ENCODE measurements around the gene FRMD7. TPM values are rescaled to one million over a fixed set of nuclear protein-coding genes. Genes with fewer than 3 reads are reported as not detected.

The FRMD7 gene
- total and polyA plus RNA-seq, 2 of the 4 experiments (the other 2 are of a cell fraction): not detected

DNA sequence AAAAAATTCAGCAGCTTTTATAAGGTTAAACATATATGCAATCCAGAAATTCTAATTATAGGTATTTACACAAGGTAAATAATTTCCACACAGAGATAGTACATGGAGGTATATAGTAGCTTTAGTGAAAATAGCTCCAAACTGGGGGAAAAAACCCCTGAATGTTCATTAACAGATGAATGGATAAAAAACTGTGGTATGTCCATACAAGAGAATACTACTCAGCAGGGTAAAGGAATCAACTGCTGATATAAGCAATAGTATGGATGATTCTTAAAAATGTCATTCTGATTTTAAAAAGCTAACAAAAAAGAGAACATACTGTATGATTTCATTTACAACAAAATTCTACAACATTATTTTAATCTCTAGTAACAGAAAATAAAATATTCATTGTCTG lies 37.2 kb upstream of the FRMD7 start:
- dilution Hi-C loops (cut with HindIII; ENCODE audit: low sequenced_read_pairs, unreplicated experiment): no loop called here
- Histone ChIP-seq H4K91ac (ENCODE audit: insufficient read depth, low read depth, low read length) (no peak overlapping the region), H3K4me3 (ENCODE audit: insufficient read depth, low read depth, low read length) (no peak overlapping the region), H3K9me3 (ENCODE audit: control insufficient read depth, insufficient read depth, low read length) (no peaks in the 10 kb centered on the region), H2BK15ac (ENCODE audit: low read depth, low read length) (no peak overlapping the region), H4K5ac (ENCODE audit: low read depth, low read length) (no peak overlapping the region), H4K20me1 (ENCODE audit: insufficient read depth, low read length) (no peaks in the 10 kb centered on the region), H3K56ac (ENCODE audit: extremely low read depth, insufficient read depth, low read length) (no peak overlapping the region), H2BK120ac (ENCODE audit: low read depth, low read length) (no peak overlapping the region), H3K9me1 (ENCODE audit: insufficient read depth, low read length) (no peaks in the 10 kb centered on the region), H3K27ac (ENCODE audit: insufficient read depth, low read length) (no peak overlapping the region), H3K4me1 (ENCODE audit: control insufficient read depth, insufficient read depth, low read length) (no peaks in the 10 kb centered on the region), H3K4ac (ENCODE audit: low read depth, low read length) (no peak overlapping the region), H3K36me3 (ENCODE audit: control insufficient read depth, insufficient read depth, low read length) (no peaks in the 10 kb centered on the region), H4K8ac (ENCODE audit: low read depth in 2 of 2, low read length in 2 of 2) (no peak overlapping the region), H2AFZ (replicated peaks; ENCODE audit: low read length, poor library complexity) (no peak overlapping the region), H3K18ac (ENCODE audit: low read depth, low read length) (no peak overlapping the region), H3K23ac (ENCODE audit: low read depth, low read length) (no peak overlapping the region), H3K27me3 (ENCODE audit: control insufficient read depth, insufficient read depth, low read length) (no peaks in the 10 kb centered on the region; the same call in 1 of the 2 replicates), H3K14ac (replicated peaks; ENCODE audit: low read depth, low read length) (no peak overlapping the region), H2AK9ac (replicated peaks; ENCODE audit: low read depth, low read length, poor library complexity) (no peak overlapping the region), H2BK5ac (ENCODE audit: low read depth, low read length, poor library complexity, severe bottlenecking) (no peak overlapping the region), H3K79me1 (ENCODE audit: low read depth in 1 of 2, low read length in 2 of 2) (no peaks in the 10 kb centered on the region), H2AK5ac (ENCODE audit: low read depth, low read length) (no peak overlapping the region), H3K4me2 (ENCODE audit: low read depth, low read length) (no peak overlapping the region), H2BK20ac (ENCODE audit: low read depth, low read length) (no peak overlapping the region), H3K9ac (ENCODE audit: low read depth, low read length) (no peak overlapping the region)
- POLR2A ChIA-PET (ENCODE audit: unreplicated experiment): interaction anchor here (0.5 kb wide), 1 partner anchor 45 kb away, joined by 4 read pairs; no protein-coding TSS in a partner anchor
- DNase-seq (no peak), ATAC-seq (ENCODE audit: low read depth) (no peak)
- CTCF ChIA-PET: no interaction called here
- intact Hi-C loops (cut with micrococcal nuclease): no loop called here
- TF ChIP-seq RAD21 (IDR thresholded peaks at IDR 0.05; ENCODE audit: low read length) (no peak), SMC3 (IDR thresholded peaks at IDR 0.05; ENCODE audit: low read depth, low read length) (no peak), RCOR1 (IDR thresholded peaks at IDR 0.05; ENCODE audit: insufficient replicate concordance, low read length) (no peak), CHD1 (IDR thresholded peaks at IDR 0.05; ENCODE audit: low read depth, low read length) (no peak), POLR2A (IDR thresholded peaks at IDR 0.05; ENCODE audit: low read depth, low read length) (no peak), BHLHE40 (IDR thresholded peaks at IDR 0.05; ENCODE audit: low read depth, low read length) (no peak), RFX5 (IDR thresholded peaks at IDR 0.05; ENCODE audit: low read depth, low read length) (no peak)
- TF ChIP-seq, protein P1, sequence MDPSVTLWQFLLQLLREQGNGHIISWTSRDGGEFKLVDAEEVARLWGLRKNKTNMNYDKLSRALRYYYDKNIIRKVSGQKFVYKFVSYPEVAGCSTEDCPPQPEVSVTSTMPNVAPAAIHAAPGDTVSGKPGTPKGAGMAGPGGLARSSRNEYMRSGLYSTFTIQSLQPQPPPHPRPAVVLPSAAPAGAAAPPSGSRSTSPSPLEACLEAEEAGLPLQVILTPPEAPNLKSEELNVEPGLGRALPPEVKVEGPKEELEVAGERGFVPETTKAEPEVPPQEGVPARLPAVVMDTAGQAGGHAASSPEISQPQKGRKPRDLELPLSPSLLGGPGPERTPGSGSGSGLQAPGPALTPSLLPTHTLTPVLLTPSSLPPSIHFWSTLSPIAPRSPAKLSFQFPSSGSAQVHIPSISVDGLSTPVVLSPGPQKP (IDR thresholded peaks at IDR 0.05; ENCODE audit: borderline replicate concordance, low read depth, low read length): no peak
- TF ChIP-seq, protein P2, sequence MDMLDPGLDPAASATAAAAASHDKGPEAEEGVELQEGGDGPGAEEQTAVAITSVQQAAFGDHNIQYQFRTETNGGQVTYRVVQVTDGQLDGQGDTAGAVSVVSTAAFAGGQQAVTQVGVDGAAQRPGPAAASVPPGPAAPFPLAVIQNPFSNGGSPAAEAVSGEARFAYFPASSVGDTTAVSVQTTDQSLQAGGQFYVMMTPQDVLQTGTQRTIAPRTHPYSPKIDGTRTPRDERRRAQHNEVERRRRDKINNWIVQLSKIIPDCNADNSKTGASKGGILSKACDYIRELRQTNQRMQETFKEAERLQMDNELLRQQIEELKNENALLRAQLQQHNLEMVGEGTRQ (IDR thresholded peaks at IDR 0.05; ENCODE audit: low read depth, low read length): no peak
- TF ChIP-seq, protein P3, sequence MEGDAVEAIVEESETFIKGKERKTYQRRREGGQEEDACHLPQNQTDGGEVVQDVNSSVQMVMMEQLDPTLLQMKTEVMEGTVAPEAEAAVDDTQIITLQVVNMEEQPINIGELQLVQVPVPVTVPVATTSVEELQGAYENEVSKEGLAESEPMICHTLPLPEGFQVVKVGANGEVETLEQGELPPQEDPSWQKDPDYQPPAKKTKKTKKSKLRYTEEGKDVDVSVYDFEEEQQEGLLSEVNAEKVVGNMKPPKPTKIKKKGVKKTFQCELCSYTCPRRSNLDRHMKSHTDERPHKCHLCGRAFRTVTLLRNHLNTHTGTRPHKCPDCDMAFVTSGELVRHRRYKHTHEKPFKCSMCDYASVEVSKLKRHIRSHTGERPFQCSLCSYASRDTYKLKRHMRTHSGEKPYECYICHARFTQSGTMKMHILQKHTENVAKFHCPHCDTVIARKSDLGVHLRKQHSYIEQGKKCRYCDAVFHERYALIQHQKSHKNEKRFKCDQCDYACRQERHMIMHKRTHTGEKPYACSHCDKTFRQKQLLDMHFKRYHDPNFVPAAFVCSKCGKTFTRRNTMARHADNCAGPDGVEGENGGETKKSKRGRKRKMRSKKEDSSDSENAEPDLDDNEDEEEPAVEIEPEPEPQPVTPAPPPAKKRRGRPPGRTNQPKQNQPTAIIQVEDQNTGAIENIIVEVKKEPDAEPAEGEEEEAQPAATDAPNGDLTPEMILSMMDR (conservative IDR thresholded peaks at IDR 0.05; ENCODE audit: low read depth, low read length): no peak
- no TSS peak for BruUV-seq (replicated peaks)
- in situ Hi-C loops (cut with MboI; ENCODE audit: low sequenced_read_pairs): no loop called here

Measured in IMR-90 (cell line).